A549 (cell line): Measurements from ENCODE around the gene RAB2B. TPM values are rescaled to one million over a fixed set of nuclear protein-coding genes. Genes with fewer than 3 reads are reported as not detected.
"Not testable (repeated sequence)": the region's sequence is repeated elsewhere in the genome, so short reads cannot be mapped to it uniquely, and the experiment has no call there.

ENCODE experiments used
- ATAC-seq, 2 experiments: fragments of 200-7000 bp in 1 of 2; fragments of >200 bp in 1 of 2; cut with Nextera tagmentation in 1 of 2; cut with Tn5 transposase in 1 of 2; 3 replicates each; pipeline versions ENCODE4 v1.8.0 to v1.9.1; 2018 to 2020; ENCODE audit warnings: mild to moderate bottlenecking in 1 of 2, moderate library complexity in 1 of 2
- CTCF ChIA-PET: fragments of 300-600 bp; sonication (Branson Sonifier 250); formaldehyde crosslinking; extraction: SDS; loops from one replicate; lab custom pipeline; 2021; ENCODE audit warnings: antibody characterized with exemption, inconsistent platforms; lab: Yijun Ruan, JAX
- POLR2A ChIA-PET: fragments of 350-600 bp; formaldehyde crosslinking; extraction: SDS; loops from one replicate; lab custom pipeline; 2021; ENCODE audit warnings: antibody characterized with exemption, inconsistent platforms; lab: Yijun Ruan, JAX
- DNase-seq, 2 experiments: peaks; one replicate each; pipeline versions ENCODE4 v3.0.0 to v3.0.0-alpha.2; 2011 to 2016; ENCODE audit warnings: low read depth in 1 of 2, low spot score in 1 of 2
- FAIRE-seq: peaks from 2 replicates; lab custom pipeline; 2011; peaks lifted over from hg19 to GRCh38; lab: Jason Lieb, UNC
- H3K27ac ChIP-seq, 2 experiments: fragments of >200 bp; sonication (Bioruptor Twin); formaldehyde crosslinking; 3 replicates each; pipeline ENCODE4 v1.5.1; 2016 to 2017
- H3K4me1 ChIP-seq: fragments of >200 bp; sonication (Bioruptor Twin); formaldehyde crosslinking; 3 replicates; pipeline ENCODE4 v1.6.1; 2016
- H3K4me2 ChIP-seq: fragments of >200 bp; sonication (Bioruptor Twin); formaldehyde crosslinking; 3 replicates; pipeline ENCODE4 v1.6.1; 2016
- H3K4me3 ChIP-seq: fragments of >200 bp; sonication (Bioruptor Twin); formaldehyde crosslinking; 3 replicates; pipeline ENCODE4 v1.5.1; 2016
- H3K9me3 ChIP-seq: fragments of >200 bp; sonication (Bioruptor Twin); formaldehyde crosslinking; 3 replicates; pipeline ENCODE4 v1.6.1; 2016
- CHD4 ChIP-seq: fragments of 200-600 bp; sonication (generic); IDR thresholded peaks from 2 replicates; pipeline ENCODE4 v1.6.1; 2016; ENCODE audit warnings: antibody characterized with exemption, mild to moderate bottlenecking, borderline replicate concordance
- CTCF ChIP-seq: fragments of >200 bp; sonication (Bioruptor Twin); formaldehyde crosslinking; IDR thresholded peaks from 3 replicates; pipeline ENCODE4 v1.5.1; 2016
- E2F6 ChIP-seq: IDR thresholded peaks from 2 replicates; pipeline ENCODE4 v1.6.1; 2012; ENCODE audit warnings: low read depth, borderline replicate concordance
- FOSB ChIP-seq: fragments of 250-450 bp; sonication (Bioruptor Pico); IDR thresholded peaks from 2 replicates; pipeline ENCODE4 v1.5.0; 2020; ENCODE audit warnings: mild to moderate bottlenecking, moderate library complexity
- FOXS1 ChIP-seq: fragments of 250-450 bp; sonication (Bioruptor Pico); IDR thresholded peaks from 2 replicates; pipeline ENCODE4 v1.5.0; 2020; ENCODE audit warnings: mild to moderate bottlenecking, moderate library complexity
- GATA3 ChIP-seq: IDR thresholded peaks from 2 replicates; pipeline ENCODE4 v1.6.1; 2012; ENCODE audit warnings: borderline replicate concordance
- HDAC2 ChIP-seq: fragments of 200-600 bp; sonication (generic); IDR thresholded peaks from 2 replicates; pipeline ENCODE4 v1.6.1; 2016
- HOXB5 ChIP-seq: fragments of 250-450 bp; sonication (Bioruptor Pico); IDR thresholded peaks from 2 replicates; pipeline ENCODE4 v1.5.0; 2020; ENCODE audit warnings: mild to moderate bottlenecking, moderate library complexity
- KDM1A ChIP-seq: fragments of 200-600 bp; sonication (generic); IDR thresholded peaks from 2 replicates; pipeline ENCODE4 v1.6.1; 2016; ENCODE audit warnings: low read depth, mild to moderate bottlenecking
- KDM5A ChIP-seq: fragments of 200-600 bp; sonication (generic); IDR thresholded peaks from 2 replicates; pipeline ENCODE4 v1.6.1; 2016; ENCODE audit warnings: antibody characterized with exemption, mild to moderate bottlenecking
- MAFK ChIP-seq: fragments of 450-650 bp; IDR thresholded peaks from 2 replicates; pipeline ENCODE4 v1.6.1; 2014; ENCODE audit not compliant: partially characterized antibody
- MYC ChIP-seq: IDR thresholded peaks from 2 replicates; pipeline ENCODE4 v1.6.1; 2012; ENCODE audit warnings: mild to moderate bottlenecking, inconsistent platforms, low read length, improper control_type of control experiment, borderline replicate concordance
- NFE2L2 ChIP-seq: fragments of 150-350 bp; conservative IDR thresholded peaks from 2 replicates; pipeline ENCODE4 v1.6.1; 2014; ENCODE audit warnings: low read length
- POLR2A ChIP-seq: IDR thresholded peaks from 2 replicates; pipeline ENCODE4 v1.6.1; 2012; ENCODE audit warnings: mild to moderate bottlenecking, low read length
- RAD21 ChIP-seq, 2 experiments: fragments of >200 bp in 1 of 2; sonication (Bioruptor Twin) in 1 of 2; formaldehyde crosslinking in 1 of 2; IDR thresholded peaks in 1 of 2; conservative IDR thresholded peaks in 1 of 2; 2 replicates in 1 of 2; 3 replicates in 1 of 2; pipeline ENCODE4 v1.6.1; 2012 to 2018; ENCODE audit warnings: inconsistent platforms in 1 of 2
- RFX5 ChIP-seq: fragments of 450-650 bp; IDR thresholded peaks from 2 replicates; pipeline ENCODE4 v1.7.1; 2014; ENCODE audit warnings: antibody characterized with exemption, mild to moderate bottlenecking, moderate library complexity
- SMC3 ChIP-seq: fragments of >200 bp; sonication (Bioruptor Twin); formaldehyde crosslinking; IDR thresholded peaks from 3 replicates; pipeline ENCODE4 v1.6.1; 2018; ENCODE audit warnings: inconsistent platforms
- SREBF2 ChIP-seq: fragments of 450-650 bp; IDR thresholded peaks from 2 replicates; pipeline ENCODE4 v1.6.1; 2014; ENCODE audit warnings: mild to moderate bottlenecking, moderate library complexity
- ZC3H11A ChIP-seq: fragments of 450-650 bp; IDR thresholded peaks from 2 replicates; pipeline ENCODE4 v1.6.1; 2014; ENCODE audit warnings: antibody characterized with exemption, mild to moderate bottlenecking
- ZFP36 ChIP-seq: fragments of 450-650 bp; IDR thresholded peaks from 2 replicates; pipeline ENCODE4 v1.6.1; 2014; ENCODE audit warnings: borderline replicate concordance; ENCODE audit not compliant: partially characterized antibody
- ZNF302 ChIP-seq: fragments of 250-450 bp; sonication (Bioruptor Pico); IDR thresholded peaks from 2 replicates; pipeline ENCODE4 v1.9.0; 2021; ENCODE audit warnings: inconsistent platforms, mild to moderate bottlenecking, moderate library complexity
- WGBS: methylation state at CpG from one replicate; pipeline ENCODE4 v1.1.6; 2017; ENCODE audit errors: missing lambda C conversion rate; 5-methylcytosine and 5-hydroxymethylcytosine counted together
- polyA plus RNA-seq, 4 experiments: library from polyadenylated mRNA; depleted of rRNA in 3 of 4; stranded (reverse); fragments of >200 nt; fragmentation: RNase III in 1 of 4; extraction: RNeasy Plus Mini Kit Qiagen cat#74134 plus additional on column Dnase treatment in 1 of 4; gene quantifications; 2 replicates in 3 of 4; 3 replicates in 1 of 4; pipeline ENCODE4 v1.2.3, GENCODE V29; 2011 to 2017

RAB2B gene
- polyA plus RNA-seq, 2 of the 4 experiments (the other 2 are of a cell fraction): 18.4 to 41.3 TPM

- no peaks in the 10 kb centered on the region for H3K9me3 ChIP-seq
- TF ChIP-seq POLR2A: no peak
- no peak for TF ChIP-seq HDAC2
- 0 out of 2 replicates have a peak, but pooled peaks have one; percentile 33 for TF ChIP-seq KDM5A
- peak overlapping the region; percentile 86 for H3K4me3 ChIP-seq
- peak overlapping the region; percentile 86 to 94 for H3K27ac ChIP-seq
- DNase-seq (no peak), FAIRE-seq (no peak), ATAC-seq (peak; percentile 54 to 58)
- H3K4me1 ChIP-seq: peaks cover 13% of the 10 kb centered on the region
- WGBS: 2% methylated on average over 17 of the region's 17 CpGs
- POLR2A ChIA-PET: interaction anchor here (0.9 to 2.9 kb wide), 7 partner anchors 9 to 55 kb away, joined by 3 to 43 read pairs (median 8); partner anchors contain the start of genes METTL3, RAB2B and TOX4
- peak overlapping the region; percentile 79 for H3K4me2 ChIP-seq
- CTCF ChIA-PET: interaction anchor here (0.6 to 3.6 kb wide), 26 partner anchors 8 to 360 kb away, joined by 3 to 29 read pairs (median 4); partner anchors contain the start of genes METTL3, RAB2B and TOX4
Measured at GRCh38 chr14:21455592-21455911, 21.2 kb downstream of the RAB2B start.

- peak overlapping the region; percentile 86 to 94 for H3K27ac ChIP-seq
- FAIRE-seq (no peak), DNase-seq (no peak), ATAC-seq (no peak; a peak in 1 of 6 replicates)
- peak overlapping the region; percentile 86 for H3K4me3 ChIP-seq
- H3K4me1 ChIP-seq: peaks cover 19% of the 10 kb centered on the region
- TF ChIP-seq ZNF302 (no peak), ZFP36 (no peak), SMC3 (no peak), RFX5 (no peak), FOXS1 (CRISPR knock-in tag) (no peak)
- CTCF ChIA-PET: interaction anchor here (0.8 to 3.6 kb wide), 5 partner anchors 18 to 359 kb away, joined by 3 to 29 read pairs (median 3); partner anchors contain the start of genes RAB2B and TOX4
- no peaks in the 10 kb centered on the region for H3K9me3 ChIP-seq
- WGBS: 32% methylated on average over 15 of the region's 15 CpGs
- POLR2A ChIA-PET: interaction anchor here (2.9 kb wide), 1 partner anchor 18 kb away, joined by 43 read pairs; no protein-coding TSS in a partner anchor
- H3K4me2 ChIP-seq: peak overlapping the region; percentile 79
Measured at GRCh38 chr14:21454843-21455544, 21.8 kb downstream of the RAB2B start.

- DNase-seq: no peak
- POLR2A ChIA-PET: no interaction called here
- TF ChIP-seq E2F6: no peak
- no peak for TF ChIP-seq SREBF2
- no peak for TF ChIP-seq MYC
- TF ChIP-seq ZC3H11A: no peak
- TF ChIP-seq CTCF: no peak
- TF ChIP-seq KDM1A: no peak
- no peak for TF ChIP-seq RAD21 (conservative IDR thresholded peaks at IDR 0.05 in 1 of 2, IDR thresholded peaks at IDR 0.05 in 1 of 2)
- TF ChIP-seq MAFK: no peak
- no peak for TF ChIP-seq NFE2L2
- no peak for TF ChIP-seq CHD4
- no peak for TF ChIP-seq FOSB (CRISPR knock-in tag)
- TF ChIP-seq GATA3: no peak
- TF ChIP-seq HOXB5: no peak
- TF ChIP-seq, all 56 proteins: peak for 0
- Histone ChIP-seq H3K4me3 (no peak overlapping the region), H3K9me3 (no peaks in the 10 kb centered on the region), H3K4me1 (peaks cover 19% of the 10 kb centered on the region), H3K27ac (no peak overlapping the region), H3K4me2 (no peak overlapping the region)
- no peak for ATAC-seq
- CTCF ChIA-PET: interaction anchor here (1.1 to 1.3 kb wide), 2 partner anchors 13 to 147 kb away, joined by 3 to 4 read pairs; no protein-coding TSS in a partner anchor
- WGBS: 93% methylated on average over 1 of the region's 1 CpG
- no peak for FAIRE-seq
Measured at GRCh38 chr14:21449899-21450216, 26.9 kb downstream of the RAB2B start.

- CTCF ChIA-PET, POLR2A ChIA-PET, H3K4me2 ChIP-seq, H3K4me3 ChIP-seq, FAIRE-seq, H3K9me3 ChIP-seq, ATAC-seq, DNase-seq, H3K4me1 ChIP-seq, H3K27ac ChIP-seq: not testable (repeated sequence)
- no CpG with 5 or more reads among the region's 1 CpG for WGBS
Measured at GRCh38 chr14:21442657-21443056, 34.1 kb downstream of the RAB2B start.
